Measurements from ENCODE around the gene CUL5. TPM values are rescaled to one million over a fixed set of nuclear protein-coding genes. Genes with fewer than 3 reads are reported as not detected.

The CUL5 gene
- total RNA-seq, 1 donor from 2014 or later = 42.0 TPM

DNA sequence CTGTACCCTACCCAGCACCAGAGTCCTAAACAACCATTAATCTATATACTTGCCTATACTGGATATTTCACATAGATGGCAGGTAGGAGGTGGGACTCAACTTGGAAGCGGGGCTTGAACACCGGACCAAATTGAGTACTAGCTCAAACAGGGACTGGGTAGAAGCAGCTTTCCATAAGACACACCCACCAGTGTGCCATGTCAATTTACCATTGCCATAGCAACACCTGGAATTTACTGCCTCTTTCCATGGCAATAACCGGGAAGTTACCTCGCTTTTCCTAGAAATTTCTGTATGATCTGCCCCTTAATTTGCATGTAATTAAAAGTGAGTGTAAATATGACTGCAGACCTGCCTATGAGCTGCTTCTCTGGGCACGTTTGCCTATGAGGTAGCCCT, 38.6 kb upstream of the CUL5 start:
- intact Hi-C loops (cut with micrococcal nuclease) = no loop called here
- no peaks in the 10 kb centered on the region for H3K27me3 Mint-ChIP-seq
- H3K27ac Mint-ChIP-seq = no peak overlapping the region
- ChIA-PET CTCF (no interaction called here), POLR2A (no interaction called here)
- no peaks in the 10 kb centered on the region for H3K9me3 Mint-ChIP-seq
- ATAC-seq (ENCODE audit: low read depth) (no peak), DNase-seq (no peak)
- H3K4me1 Mint-ChIP-seq = no peaks in the 10 kb centered on the region
- H3K4me3 Mint-ChIP-seq = no peak overlapping the region
- no peaks in the 10 kb centered on the region for H3K36me3 Mint-ChIP-seq (ENCODE audit: low read depth)
- TF ChIP-seq, protein P1, sequence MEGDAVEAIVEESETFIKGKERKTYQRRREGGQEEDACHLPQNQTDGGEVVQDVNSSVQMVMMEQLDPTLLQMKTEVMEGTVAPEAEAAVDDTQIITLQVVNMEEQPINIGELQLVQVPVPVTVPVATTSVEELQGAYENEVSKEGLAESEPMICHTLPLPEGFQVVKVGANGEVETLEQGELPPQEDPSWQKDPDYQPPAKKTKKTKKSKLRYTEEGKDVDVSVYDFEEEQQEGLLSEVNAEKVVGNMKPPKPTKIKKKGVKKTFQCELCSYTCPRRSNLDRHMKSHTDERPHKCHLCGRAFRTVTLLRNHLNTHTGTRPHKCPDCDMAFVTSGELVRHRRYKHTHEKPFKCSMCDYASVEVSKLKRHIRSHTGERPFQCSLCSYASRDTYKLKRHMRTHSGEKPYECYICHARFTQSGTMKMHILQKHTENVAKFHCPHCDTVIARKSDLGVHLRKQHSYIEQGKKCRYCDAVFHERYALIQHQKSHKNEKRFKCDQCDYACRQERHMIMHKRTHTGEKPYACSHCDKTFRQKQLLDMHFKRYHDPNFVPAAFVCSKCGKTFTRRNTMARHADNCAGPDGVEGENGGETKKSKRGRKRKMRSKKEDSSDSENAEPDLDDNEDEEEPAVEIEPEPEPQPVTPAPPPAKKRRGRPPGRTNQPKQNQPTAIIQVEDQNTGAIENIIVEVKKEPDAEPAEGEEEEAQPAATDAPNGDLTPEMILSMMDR (IDR thresholded peaks at IDR 0.05) = no peak

DNA sequence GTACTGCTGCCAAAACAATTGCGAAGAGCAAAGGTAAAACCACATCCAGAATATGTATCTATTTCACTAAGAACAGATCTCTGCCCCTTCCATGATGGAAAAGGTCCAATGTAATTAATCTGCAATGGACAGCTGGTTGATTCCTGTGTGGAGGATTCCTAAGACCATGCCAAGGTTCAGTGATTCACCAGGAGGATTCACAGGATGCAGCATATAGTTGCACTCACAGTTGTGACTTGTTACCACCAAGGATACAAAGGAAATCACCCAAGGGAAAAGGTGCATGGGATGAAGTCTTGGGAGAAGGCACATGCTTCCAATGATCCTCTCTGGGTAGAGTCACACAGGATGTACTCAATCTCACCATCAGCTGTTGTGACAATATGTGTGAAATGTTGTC, 35.1 kb upstream of the CUL5 start:
- no peak for ATAC-seq (ENCODE audit: low read depth)
- H3K36me3 Mint-ChIP-seq (ENCODE audit: low read depth) = no peaks in the 10 kb centered on the region
- no peak for DNase-seq
- H3K4me3 Mint-ChIP-seq = no peak overlapping the region
- peaks cover 2% of the 10 kb centered on the region for H3K27me3 Mint-ChIP-seq
- intact Hi-C loops (cut with micrococcal nuclease) = no loop called here
- no peak overlapping the region for H3K27ac Mint-ChIP-seq
- ChIA-PET POLR2A (no interaction called here), CTCF (no interaction called here)
- TF ChIP-seq, protein P1 (IDR thresholded peaks at IDR 0.05) = no peak
- H3K9me3 Mint-ChIP-seq = no peaks in the 10 kb centered on the region
- no peaks in the 10 kb centered on the region for H3K4me1 Mint-ChIP-seq

DNA sequence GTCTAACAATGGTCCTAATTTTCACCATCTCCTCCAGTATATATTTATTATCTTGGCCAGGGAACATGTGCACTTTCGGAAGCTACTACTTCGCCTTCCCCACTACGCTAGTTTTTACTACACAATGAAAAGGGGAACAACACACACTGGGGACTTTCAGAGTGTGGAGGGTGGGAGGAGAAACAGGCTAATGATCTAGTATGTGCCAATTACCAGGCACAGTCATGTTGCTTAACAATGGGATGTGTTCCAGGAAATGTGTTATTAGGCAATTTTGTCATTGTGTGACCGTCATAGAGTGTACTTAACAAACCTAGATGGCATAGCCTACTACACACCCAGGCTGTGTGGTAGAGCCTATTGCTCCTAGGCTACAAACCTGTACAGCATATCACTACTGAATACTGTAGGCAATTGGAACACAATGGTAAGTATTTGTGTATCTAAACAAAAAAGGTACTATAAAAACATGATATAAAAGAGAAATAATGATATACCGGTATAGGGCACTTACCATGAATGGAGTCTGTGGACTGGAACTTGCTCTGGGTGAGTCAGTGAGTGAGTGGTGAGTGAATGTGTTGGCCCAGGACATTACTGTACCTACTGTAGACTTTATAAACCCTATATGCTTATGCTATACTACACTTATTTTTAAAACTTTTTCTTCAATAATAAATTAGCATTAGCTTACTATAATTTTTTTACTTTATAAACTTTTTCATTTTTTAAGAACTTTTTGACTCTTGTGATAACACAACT, 20.1 kb upstream of the CUL5 start:
- CTCF ChIA-PET = no interaction called here
- peaks cover 10% of the 10 kb centered on the region for H3K27me3 Mint-ChIP-seq
- intact Hi-C loops (cut with micrococcal nuclease) = no loop called here
- H3K27ac Mint-ChIP-seq = no peak overlapping the region
- POLR2A ChIA-PET = no interaction called here
- no peak for ATAC-seq (ENCODE audit: low read depth)
- TF ChIP-seq, protein P1 (IDR thresholded peaks at IDR 0.05) = no peak
- DNase-seq = no peak
- H3K4me3 Mint-ChIP-seq = no peak overlapping the region
- no peaks in the 10 kb centered on the region for H3K36me3 Mint-ChIP-seq (ENCODE audit: low read depth)
- H3K9me3 Mint-ChIP-seq = no peaks in the 10 kb centered on the region
- H3K4me1 Mint-ChIP-seq = no peaks in the 10 kb centered on the region

DNA sequence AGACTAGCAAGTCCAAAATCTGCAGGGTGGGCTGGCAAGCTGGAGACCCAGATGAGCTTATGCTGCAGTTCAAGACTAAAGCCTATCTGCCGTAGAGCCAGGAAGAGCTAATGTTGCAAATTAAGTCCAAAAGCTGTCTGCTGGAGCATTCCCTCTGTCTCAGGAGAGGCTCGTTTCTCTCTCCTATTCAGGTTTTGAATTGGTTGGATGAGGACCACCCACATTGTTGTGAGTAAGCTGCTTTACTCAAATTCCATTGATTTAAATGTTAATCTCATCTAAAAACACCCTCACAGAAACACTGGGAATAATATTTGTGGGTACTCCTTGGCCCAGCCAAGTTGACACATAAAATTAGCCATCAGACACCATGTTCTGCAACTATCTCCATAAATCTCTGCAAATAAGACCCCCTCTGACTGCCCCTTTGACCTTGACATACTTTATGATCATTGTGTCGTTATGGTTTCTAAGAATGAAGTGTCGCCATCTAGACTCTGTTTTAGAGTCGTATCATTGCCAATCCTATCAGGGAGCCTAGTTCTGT, 16.8 kb upstream of the CUL5 start:
- DNase-seq (no peak), ATAC-seq (ENCODE audit: low read depth) (no peak)
- Mint-ChIP-seq H3K36me3 (ENCODE audit: low read depth) (no peaks in the 10 kb centered on the region), H3K27ac (no peak overlapping the region), H3K4me3 (no peak overlapping the region), H3K9me3 (no peaks in the 10 kb centered on the region), H3K4me1 (no peaks in the 10 kb centered on the region), H3K27me3 (peaks cover 24% of the 10 kb centered on the region)
- TF ChIP-seq, protein P1 (IDR thresholded peaks at IDR 0.05) = no peak
- ChIA-PET POLR2A (no interaction called here), CTCF (no interaction called here)
- intact Hi-C loops (cut with micrococcal nuclease) = no loop called here

DNA sequence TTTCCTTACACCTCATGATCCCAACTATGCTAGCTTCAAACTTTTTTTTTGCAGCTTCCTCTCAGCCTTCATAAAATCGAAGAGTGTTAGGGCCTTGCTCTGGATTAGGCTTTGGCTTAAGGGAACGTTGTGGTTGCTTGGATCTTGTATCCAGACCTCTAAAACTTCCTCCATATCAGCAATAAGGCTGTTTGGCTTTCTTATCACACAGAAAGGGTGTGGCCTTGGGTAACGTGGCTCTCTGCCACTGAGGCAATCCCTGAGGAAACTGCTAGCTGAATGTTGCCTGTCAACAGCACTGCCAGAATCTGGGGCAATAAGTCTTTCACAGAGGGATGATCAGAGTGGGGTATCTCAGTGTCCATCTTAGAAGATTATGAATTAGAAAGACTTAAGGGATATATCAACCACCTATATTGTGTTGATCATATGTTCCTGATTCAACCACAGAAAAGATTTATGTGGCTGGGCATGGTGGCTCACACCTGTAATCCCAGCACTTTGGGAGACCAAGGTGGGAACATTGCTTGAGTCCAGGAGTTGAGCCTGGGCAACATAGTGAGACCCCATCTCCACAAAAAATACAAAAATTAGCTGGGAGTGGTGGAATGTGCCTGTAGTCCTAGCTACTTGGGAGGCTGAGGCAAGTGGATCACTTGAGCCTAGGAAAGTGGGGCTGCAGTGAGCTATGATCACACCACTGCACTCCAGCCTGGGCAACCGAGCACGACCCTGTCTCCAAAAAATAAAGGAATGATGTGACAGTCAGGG, 12.5 kb upstream of the CUL5 start:
- no peak for ATAC-seq (ENCODE audit: low read depth)
- no peaks in the 10 kb centered on the region for H3K9me3 Mint-ChIP-seq
- no peak for DNase-seq
- TF ChIP-seq, protein P1 (IDR thresholded peaks at IDR 0.05) = no peak
- no peaks in the 10 kb centered on the region for H3K4me1 Mint-ChIP-seq
- H3K36me3 Mint-ChIP-seq (ENCODE audit: low read depth) = no peaks in the 10 kb centered on the region
- peaks cover 25% of the 10 kb centered on the region for H3K27me3 Mint-ChIP-seq
- H3K4me3 Mint-ChIP-seq = no peak overlapping the region
- CTCF ChIA-PET = no interaction called here
- H3K27ac Mint-ChIP-seq = no peak overlapping the region
- POLR2A ChIA-PET = no interaction called here
- intact Hi-C loops (cut with micrococcal nuclease) = no loop called here

Data from activated B cell treated with CpG ODN at 0.5 μM for 24 hours (primary cell).